Brain microvascular endothelial cell (primary cell): Measurements from ENCODE around the gene GCN1.

Experiments used
- DNase-seq: peaks from one replicate; pipeline ENCODE4 v3.0.0-alpha.2; 2020
- H3K27ac ChIP-seq: fragments of 250-450 bp; sonication (Bioruptor Pico); 2 replicates; pipeline ENCODE4 v1.5.1; 2020; ENCODE audit warnings: mild to moderate bottlenecking, moderate library complexity
- H3K27me3 ChIP-seq: fragments of 250-450 bp; sonication (Bioruptor Pico); replicated peaks from 2 replicates; pipeline ENCODE4 v1.5.1; 2020; ENCODE audit warnings: mild to moderate bottlenecking
- H3K36me3 ChIP-seq: fragments of 250-450 bp; sonication (Bioruptor Pico); replicated peaks from 2 replicates; pipeline ENCODE4 v1.5.1; 2020; ENCODE audit warnings: mild to moderate bottlenecking
- H3K4me3 ChIP-seq: 2 replicates; pipeline ENCODE4 v1.5.1; 2011; ENCODE audit warnings: low read depth, mild to moderate bottlenecking, control low read depth, low read length, moderate library complexity
- CTCF ChIP-seq: IDR thresholded peaks from 2 replicates; pipeline ENCODE4 v1.5.1; 2011; ENCODE audit warnings: low read depth, mild to moderate bottlenecking, moderate library complexity, low read length, control low read depth, inconsistent platforms; ENCODE audit errors: missing control alignments
- in situ Hi-C: cut with HindIII; loops from 2 replicates; pipeline ENCODE4 v1.10.0; 2017; ENCODE audit warnings: low sequenced_read_pairs, low pct_ligation_motif_present

Gene GCN1

GRCh38 chr12:120134307-120134980 is 60.1 kb downstream of the GCN1 start:
- Histone ChIP-seq H3K4me3 (no peak overlapping the region), H3K27ac (no peak overlapping the region), H3K36me3 (peaks cover 96% of the 10 kb centered on the region), H3K27me3 (no peaks in the 10 kb centered on the region)
- in situ Hi-C loops: no loop called here
- no peak for DNase-seq
- TF ChIP-seq CTCF: no peak

GRCh38 chr12:120132863-120133385 is 61.6 kb downstream of the GCN1 start:
- TF ChIP-seq CTCF: no peak

GRCh38 chr12:120132054-120132836 is 62.3 kb downstream of the GCN1 start:
- DNase-seq: no peak
- H3K27me3 ChIP-seq: no peaks in the 10 kb centered on the region
- H3K4me3 ChIP-seq: no peak overlapping the region
- H3K36me3 ChIP-seq: peaks cover 97% of the 10 kb centered on the region
- H3K27ac ChIP-seq: no peak overlapping the region
- in situ Hi-C loops: no loop called here
- no peak for TF ChIP-seq CTCF

More at GRCh38 chr12:120132863-120133385, 61.6 kb downstream of the GCN1 start:
- in situ Hi-C loops: no loop called here
- no peak for DNase-seq
- no peak overlapping the region for H3K27ac ChIP-seq
- no peaks in the 10 kb centered on the region for H3K27me3 ChIP-seq
- H3K4me3 ChIP-seq: no peak overlapping the region
- H3K36me3 ChIP-seq: peaks cover 97% of the 10 kb centered on the region

- no peak for DNase-seq
- H3K4me3 ChIP-seq: no peak overlapping the region
- no peaks in the 10 kb centered on the region for H3K27me3 ChIP-seq
- in situ Hi-C loops: no loop called here
- no peak for TF ChIP-seq CTCF
- no peak overlapping the region for H3K27ac ChIP-seq
- H3K36me3 ChIP-seq: peaks cover 97% of the 10 kb centered on the region
Measured at GRCh38 chr12:120131116-120131515, 63.4 kb downstream of the GCN1 start.

GRCh38 chr12:120130011-120130410 is 64.5 kb downstream of the GCN1 start:
- in situ Hi-C loops: no loop called here
- no peak overlapping the region for H3K4me3 ChIP-seq
- DNase-seq: no peak
- TF ChIP-seq CTCF: no peak
- no peak overlapping the region for H3K27ac ChIP-seq
- no peaks in the 10 kb centered on the region for H3K27me3 ChIP-seq
- peaks cover 92% of the 10 kb centered on the region for H3K36me3 ChIP-seq
